Urinary bladder (tissue), 4 donors: ENCODE data around the gene MACROD2. TPM values are rescaled to one million over a fixed set of nuclear protein-coding genes. Genes with fewer than 3 reads are reported as not detected.

Source experiments
- DNase-seq: peaks from one replicate; pipeline ENCODE4 v3.0.0-alpha.2; 2015; ENCODE audit errors: extremely low spot score
- H3K27ac ChIP-seq: one replicate; pipeline ENCODE4 v1.5.1; 2013; ENCODE audit warnings: low read depth, mild to moderate bottlenecking, moderate library complexity
- H3K36me3 ChIP-seq: one replicate; pipeline ENCODE4 v1.6.1; 2013; ENCODE audit warnings: mild to moderate bottlenecking, moderate library complexity; ENCODE audit not compliant: insufficient read depth
- H3K4me1 ChIP-seq: one replicate; pipeline ENCODE4 v1.6.1; 2013; ENCODE audit warnings: mild to moderate bottlenecking, moderate library complexity; ENCODE audit not compliant: insufficient read depth
- H3K4me3 ChIP-seq: one replicate; pipeline ENCODE4 v1.5.1; 2013; ENCODE audit warnings: low read depth, low read length
- WGBS: extraction: QIAGEN DNeasy Blood & Tissue Kit; methylation state at CpG from one replicate; pipeline ENCODE4 v1.1.7; 2013; 5-methylcytosine and 5-hydroxymethylcytosine counted together
- polyA plus RNA-seq: library from polyadenylated mRNA; stranded (reverse); fragments of 200-250 nt; gene quantifications from one replicate; pipeline ENCODE4 v1.2.3, GENCODE V29; 2013
- total RNA-seq: library from RNA; depleted of rRNA; stranded (reverse); fragments of >200 nt; gene quantifications from one replicate; pipeline ENCODE4 v1.2.3, GENCODE V29; 2014
- donor health status: healthy with polysubstance abuse.
- donor health status: healthy.

The MACROD2 gene
- total and polyA plus RNA-seq, 2 donors: 3.0 to 28.2 TPM

- Histone ChIP-seq H3K36me3 (no peaks in the 10 kb centered on the region), H3K4me1 (no peaks in the 10 kb centered on the region), H3K27ac (no peak overlapping the region), H3K4me3 (no peak overlapping the region)
- WGBS: 38% methylated on average over 2 of the region's 2 CpGs
- no peak for DNase-seq
Measured at GRCh38 chr20:15656124-15656523, 1660.8 kb downstream of the MACROD2 start.

GRCh38 chr20:15658295-15658694 is 1663.0 kb downstream of the MACROD2 start:
- Histone ChIP-seq H3K4me1 (no peaks in the 10 kb centered on the region), H3K4me3 (no peak overlapping the region), H3K36me3 (no peaks in the 10 kb centered on the region), H3K27ac (no peak overlapping the region)
- WGBS: 78% methylated on average over 5 of the region's 5 CpGs
- DNase-seq: no peak

GRCh38 chr20:15673206-15673605 is 1677.9 kb downstream of the MACROD2 start:
- no peak for DNase-seq
- Histone ChIP-seq H3K4me3 (no peak overlapping the region), H3K36me3 (no peaks in the 10 kb centered on the region), H3K27ac (no peak overlapping the region), H3K4me1 (no peaks in the 10 kb centered on the region)
- 26% methylated on average over 1 of the region's 1 CpG for WGBS

GRCh38 chr20:15674253-15675060 is 1679.1 kb downstream of the MACROD2 start:
- WGBS: 88% methylated on average over 5 of the region's 5 CpGs
- Histone ChIP-seq H3K36me3 (no peaks in the 10 kb centered on the region), H3K4me3 (no peak overlapping the region), H3K27ac (no peak overlapping the region), H3K4me1 (no peaks in the 10 kb centered on the region)
- peak; percentile 26 for DNase-seq

- no peaks in the 10 kb centered on the region for H3K4me1 ChIP-seq
- no peak overlapping the region for H3K4me3 ChIP-seq
- no peaks in the 10 kb centered on the region for H3K36me3 ChIP-seq
- DNase-seq: no peak
- WGBS: 96% methylated on average over 2 of the region's 2 CpGs
- H3K27ac ChIP-seq: no peak overlapping the region
Measured at GRCh38 chr20:15675061-15675514, 1679.8 kb downstream of the MACROD2 start.

GRCh38 chr20:15675813-15676484 is 1680.6 kb downstream of the MACROD2 start:
- WGBS: 64% methylated on average over 1 of the region's 1 CpG
- H3K4me3 ChIP-seq: no peak overlapping the region
- H3K36me3 ChIP-seq: no peaks in the 10 kb centered on the region
- DNase-seq: no peak
- no peak overlapping the region for H3K27ac ChIP-seq
- H3K4me1 ChIP-seq: no peaks in the 10 kb centered on the region

GRCh38 chr20:15676815-15677214 is 1681.5 kb downstream of the MACROD2 start:
- Histone ChIP-seq H3K4me3 (no peak overlapping the region), H3K4me1 (no peaks in the 10 kb centered on the region), H3K36me3 (no peaks in the 10 kb centered on the region), H3K27ac (no peak overlapping the region)
- WGBS: 61% methylated on average over 2 of the region's 2 CpGs
- no peak for DNase-seq

- 93% methylated on average over 2 of the region's 2 CpGs for WGBS
- Histone ChIP-seq H3K4me1 (no peaks in the 10 kb centered on the region), H3K27ac (no peak overlapping the region), H3K36me3 (no peaks in the 10 kb centered on the region), H3K4me3 (no peak overlapping the region)
- no peak for DNase-seq
Measured at GRCh38 chr20:15682690-15683089, 1687.4 kb downstream of the MACROD2 start.

- Histone ChIP-seq H3K27ac (no peak overlapping the region), H3K36me3 (no peaks in the 10 kb centered on the region), H3K4me3 (no peak overlapping the region), H3K4me1 (no peaks in the 10 kb centered on the region)
- DNase-seq: no peak
- 100% methylated on average over 1 of the region's 1 CpG for WGBS
Measured at GRCh38 chr20:15692570-15692969, 1697.3 kb downstream of the MACROD2 start.

GRCh38 chr20:15699431-15700146 is 1704.3 kb downstream of the MACROD2 start:
- DNase-seq: no peak
- WGBS: 90% methylated on average over 15 of the region's 15 CpGs

GRCh38 chr20:15700147-15700765 is 1704.9 kb downstream of the MACROD2 start:
- H3K36me3 ChIP-seq: no peaks in the 10 kb centered on the region
- no peak overlapping the region for H3K27ac ChIP-seq
- H3K4me3 ChIP-seq: no peak overlapping the region
- 65% methylated on average over 16 of the region's 16 CpGs for WGBS
- no peak for DNase-seq
- no peaks in the 10 kb centered on the region for H3K4me1 ChIP-seq

More at GRCh38 chr20:15699431-15700146, 1704.3 kb downstream of the MACROD2 start:
- Histone ChIP-seq H3K4me3 (no peak overlapping the region), H3K36me3 (no peaks in the 10 kb centered on the region), H3K27ac (no peak overlapping the region), H3K4me1 (no peaks in the 10 kb centered on the region)

GRCh38 chr20:15702161-15702560 is 1706.8 kb downstream of the MACROD2 start:
- Histone ChIP-seq H3K4me3 (no peak overlapping the region), H3K27ac (no peak overlapping the region), H3K36me3 (no peaks in the 10 kb centered on the region), H3K4me1 (no peaks in the 10 kb centered on the region)
- 72% methylated on average over 2 of the region's 2 CpGs for WGBS
- no peak for DNase-seq

- no peaks in the 10 kb centered on the region for H3K4me1 ChIP-seq
- 93% methylated on average over 4 of the region's 4 CpGs for WGBS
- no peak for DNase-seq
- no peak overlapping the region for H3K4me3 ChIP-seq
- H3K27ac ChIP-seq: no peak overlapping the region
- no peaks in the 10 kb centered on the region for H3K36me3 ChIP-seq
Measured at GRCh38 chr20:15703171-15703911, 1708.0 kb downstream of the MACROD2 start.
